H1 (cell line): ENCODE data around the gene TYSND1. TPM values are rescaled to one million over a fixed set of nuclear protein-coding genes. Genes with fewer than 3 reads are reported as not detected.

Experiments used
- E2F6 ChIP-seq: IDR thresholded peaks from 2 replicates; pipeline ENCODE4 v1.6.1; 2012; ENCODE audit warnings: inconsistent platforms
- POU5F1 ChIP-seq: IDR thresholded peaks from 2 replicates; pipeline ENCODE4 v1.6.1; 2011; ENCODE audit warnings: low read depth, mild to moderate bottlenecking, low read length, moderate library complexity
- polyA plus RNA-seq, 7 experiments: library from polyadenylated mRNA; depleted of rRNA in 3 of 7; stranded (reverse) in 5 of 7; unstranded in 2 of 7; fragments of >200 nt in 5 of 7; fragments of 200-250 nt in 2 of 7; gene quantifications; 1 replicate in 5 of 7; 2 replicates in 1 of 7; 4 replicates in 1 of 7; pipeline versions ENCODE4 v1.2.1 to v1.2.3, GENCODE V29; 2011 to 2013; ENCODE audit warnings: missing spikeins in 2 of 7, mixed read lengths in 2 of 7
- total RNA-seq: library from RNA; stranded (reverse); fragmentation: NEBNext Ultra II Directional; extraction: Animal tissue kit (Norgen Biotek cat#: 25700); gene quantifications from 2 replicates; pipeline ENCODE4 v1.2.1, GENCODE V29; 2021
- TF ChIP-seq, protein P1 (sequence below): IDR thresholded peaks from 2 replicates; pipeline ENCODE4 v1.6.1; 2012; ENCODE audit warnings: inconsistent platforms

TYSND1 gene
- total and polyA plus RNA-seq, 2 of the 8 experiments (the other 6 are each of a cell fraction or from before 2014, with no cell fraction given), result 11.9 to 15.0 TPM

DNA sequence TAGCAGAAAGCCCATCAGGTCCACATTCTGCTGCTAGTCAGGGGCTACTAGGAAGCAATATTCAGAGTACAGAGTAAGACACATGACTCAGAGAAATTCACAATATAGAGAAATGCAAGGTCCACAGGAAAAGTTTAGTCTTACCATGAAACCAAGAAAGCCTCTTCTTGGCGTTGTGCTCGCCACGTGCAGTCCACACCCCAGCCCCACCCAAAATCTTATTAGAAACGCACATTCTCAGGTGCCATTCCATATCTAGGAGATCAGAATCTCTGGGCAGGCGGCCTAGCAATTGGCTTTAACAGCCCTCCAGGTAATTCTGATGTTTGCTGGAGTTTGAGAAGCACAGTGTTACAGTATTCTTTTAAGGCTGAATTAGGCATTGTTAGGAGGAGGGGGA is 39.6 kb upstream of the TYSND1 start (continued):
- TF ChIP-seq, protein P1, sequence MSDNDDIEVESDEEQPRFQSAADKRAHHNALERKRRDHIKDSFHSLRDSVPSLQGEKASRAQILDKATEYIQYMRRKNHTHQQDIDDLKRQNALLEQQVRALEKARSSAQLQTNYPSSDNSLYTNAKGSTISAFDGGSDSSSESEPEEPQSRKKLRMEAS, result no peak
- TF ChIP-seq POU5F1, result no peak
- no peak for TF ChIP-seq E2F6
